ENCODE measurements around the gene CYB5B. TPM values are rescaled to one million over a fixed set of nuclear protein-coding genes. Genes with fewer than 3 reads are reported as not detected.

CYB5B gene
- total and polyA plus RNA-seq, 12 donors, result 153 to 1,039 (median 465) TPM

GRCh38 chr16:69386596-69386995, 37.8 kb upstream of the CYB5B start:
- WGBS, 4 donors, result 73 to 90% (median 79%) methylated on average over 1 of the region's 1 CpG
- H3K4me3 ChIP-seq, result peak overlapping the region in 1 of 4 donors; percentile 48

GRCh38 chr16:69393898-69394849, 30.2 kb upstream of the CYB5B start:
- H3K4me1 ChIP-seq (replicated peaks in 1 of 2), result peaks cover 23 to 31% of the 10 kb centered on the region in 2 donors
- intact Hi-C loops (cut with DNase I), result loop anchor here in 1 of 2 donors (10.0 kb wide), 2 partner anchors 91 to 361 kb away; partner anchors contain the start of gene NOB1
- H3K4me3 ChIP-seq, result no peak overlapping the region
- TF ChIP-seq POLR2A (IDR thresholded peaks at IDR 0.05), result no peak
- TF ChIP-seq CTCF (IDR thresholded peaks at IDR 0.05), result no peak
- no peaks in the 10 kb centered on the region for H3K27me3 ChIP-seq
- DNase-seq, result peak in 1 of 7 donors; percentile 17
- 81 to 86% (median 83%) methylated on average over 6 to 10 of the region's 10 CpGs for WGBS, 4 donors
- H3K36me3 ChIP-seq (replicated peaks in 1 of 2), result no peaks in the 10 kb centered on the region
- no peak overlapping the region for H3K27ac ChIP-seq
- H3K9me3 ChIP-seq (replicated peaks in 1 of 3), result no peaks in the 10 kb centered on the region

More at GRCh38 chr16:69386596-69386995, 37.8 kb upstream of the CYB5B start:
- no peak for TF ChIP-seq POLR2A (IDR thresholded peaks at IDR 0.05)
- no peak for TF ChIP-seq CTCF (IDR thresholded peaks at IDR 0.05)
- H3K9me3 ChIP-seq (replicated peaks in 1 of 3), result no peaks in the 10 kb centered on the region
- intact Hi-C loops (cut with DNase I), result no loop called here
- DNase-seq, result peak in 1 of 7 donors; percentile 20
- peaks cover 0 to 22% of the 10 kb centered on the region in 2 donors for H3K36me3 ChIP-seq (replicated peaks in 1 of 2)
- peaks cover 12 to 15% of the 10 kb centered on the region in 2 donors for H3K4me1 ChIP-seq (replicated peaks in 1 of 2)
- H3K27me3 ChIP-seq, result no peaks in the 10 kb centered on the region
- H3K27ac ChIP-seq, result no peak overlapping the region

- H3K4me3 ChIP-seq, result no peak overlapping the region
- H3K27ac ChIP-seq, result peak overlapping the region in 3 of 5 donors; percentile 69 to 87 (median 82)
These were observed 28.6 kb upstream of the CYB5B start for GRCh38 chr16:69395859-69396186.

More at GRCh38 chr16:69395859-69396186, 28.6 kb upstream of the CYB5B start:
- TF ChIP-seq CTCF (IDR thresholded peaks at IDR 0.05), result no peak
- TF ChIP-seq POLR2A (IDR thresholded peaks at IDR 0.05), result no peak
- Histone ChIP-seq H3K9me3 (replicated peaks in 1 of 3) (no peaks in the 10 kb centered on the region), H3K36me3 (replicated peaks in 1 of 2) (no peaks in the 10 kb centered on the region), H3K4me1 (replicated peaks in 1 of 2) (peaks cover 30 to 38% of the 10 kb centered on the region in 2 donors), H3K27me3 (no peaks in the 10 kb centered on the region)
- DNase-seq, result no peak
- intact Hi-C loops (cut with DNase I), result loop anchor here in 1 of 2 donors (10.0 kb wide), 2 partner anchors 89 to 359 kb away; partner anchors contain the start of gene NOB1
